Loucy (cell line): ENCODE results near the gene PLPPR4.

Experiments used
- H2AFZ ChIP-seq: fragments of 200-600 bp; sonication (generic); 2 replicates; pipeline ENCODE4 v1.6.0; 2016; ENCODE audit warnings: antibody characterized with exemption, mild to moderate bottlenecking, low read length, moderate library complexity
- H3F3A ChIP-seq: fragments of 200-600 bp; 2 replicates; pipeline ENCODE4 v1.6.0; 2016; ENCODE audit warnings: antibody characterized with exemption, low read depth, mild to moderate bottlenecking
- H3K27me3 ChIP-seq: fragments of 200-600 bp; sonication (generic); 2 replicates; pipeline ENCODE4 v1.6.1; 2014; ENCODE audit warnings: low read length, mild to moderate bottlenecking; ENCODE audit not compliant: insufficient read depth, poor library complexity, severe bottlenecking
- H3K36me3 ChIP-seq: fragments of 200-600 bp; sonication (generic); 2 replicates; pipeline ENCODE4 v1.6.1; 2016; ENCODE audit warnings: low read length; ENCODE audit not compliant: insufficient read depth
- H3K4me1 ChIP-seq: fragments of 200-600 bp; sonication (generic); 2 replicates; pipeline ENCODE4 v1.5.1; 2014; ENCODE audit warnings: low read length, mild to moderate bottlenecking; ENCODE audit not compliant: insufficient read depth, poor library complexity, severe bottlenecking
- H3K4me2 ChIP-seq: fragments of 200-600 bp; sonication (generic); 2 replicates; pipeline ENCODE4 v1.6.0; 2014; ENCODE audit warnings: antibody characterized with exemption, low read length, low read depth, mild to moderate bottlenecking; ENCODE audit not compliant: poor library complexity, severe bottlenecking
- H3K4me3 ChIP-seq: fragments of 200-600 bp; sonication (generic); 2 replicates; pipeline ENCODE4 v1.5.1; 2014; ENCODE audit warnings: low read length, mild to moderate bottlenecking, mixed read lengths; ENCODE audit not compliant: poor library complexity, severe bottlenecking
- H3K79me2 ChIP-seq: fragments of 200-600 bp; sonication (generic); 2 replicates; pipeline ENCODE4 v1.6.1; 2014; ENCODE audit warnings: low read length; ENCODE audit not compliant: insufficient read depth
- H3K9ac ChIP-seq: fragments of 200-600 bp; sonication (generic); 2 replicates; pipeline ENCODE4 v1.6.0; 2014; ENCODE audit warnings: mild to moderate bottlenecking, low read depth, low read length, moderate library complexity; ENCODE audit not compliant: poor library complexity, severe bottlenecking
- H3K9me2 ChIP-seq: fragments of 200-600 bp; sonication (generic); replicated peaks from 2 replicates; pipeline ENCODE4 v1.6.1; 2016; ENCODE audit warnings: low read depth, low read length, mixed read lengths
- H3K9me3 ChIP-seq: fragments of 200-600 bp; sonication (generic); 2 replicates; pipeline ENCODE4 v1.6.1; 2014; ENCODE audit warnings: mild to moderate bottlenecking, antibody characterized with exemption, low read length, low read depth; ENCODE audit not compliant: insufficient read depth
- H4K20me1 ChIP-seq: fragments of 200-600 bp; sonication (generic); 2 replicates; pipeline ENCODE4 v1.6.0; 2014; ENCODE audit warnings: antibody characterized with exemption, low read length, mild to moderate bottlenecking; ENCODE audit not compliant: insufficient read depth, poor library complexity, severe bottlenecking
- EZH2phosphoT487 ChIP-seq: fragments of 200-600 bp; IDR thresholded peaks from 2 replicates; pipeline ENCODE4 v1.6.1; 2018; ENCODE audit warnings: antibody characterized with exemption, mild to moderate bottlenecking, moderate library complexity, borderline replicate concordance
- TF ChIP-seq, protein P1 (sequence below): fragments of 200-600 bp; sonication (generic); conservative IDR thresholded peaks from 2 replicates; pipeline ENCODE4 v1.5.1; 2014; ENCODE audit warnings: mild to moderate bottlenecking, antibody characterized with exemption, low read length

Gene PLPPR4

DNA sequence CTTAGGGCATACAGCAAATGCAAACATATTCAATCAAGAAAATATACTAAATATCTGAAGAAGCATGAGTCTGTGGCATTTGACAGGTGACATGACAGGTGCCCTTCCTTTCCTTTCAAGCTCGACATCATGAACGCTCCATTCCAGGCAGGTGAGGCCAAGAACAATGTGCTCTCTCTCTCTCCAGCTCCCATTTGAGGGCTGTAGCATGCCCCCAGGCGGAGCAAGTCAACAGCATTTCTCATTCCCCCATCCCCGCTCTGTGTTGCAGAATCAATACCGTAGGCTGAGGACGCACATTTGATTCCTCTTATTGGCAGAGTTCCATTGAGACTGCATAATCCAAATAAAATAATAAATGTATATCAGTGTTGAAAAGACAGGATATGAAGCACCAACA, 24.6 kb upstream of the PLPPR4 start:
- no peak overlapping the region for H3K4me3 ChIP-seq
- H3K27me3 ChIP-seq: no peaks in the 10 kb centered on the region
- H3F3A ChIP-seq: no peaks in the 10 kb centered on the region

DNA sequence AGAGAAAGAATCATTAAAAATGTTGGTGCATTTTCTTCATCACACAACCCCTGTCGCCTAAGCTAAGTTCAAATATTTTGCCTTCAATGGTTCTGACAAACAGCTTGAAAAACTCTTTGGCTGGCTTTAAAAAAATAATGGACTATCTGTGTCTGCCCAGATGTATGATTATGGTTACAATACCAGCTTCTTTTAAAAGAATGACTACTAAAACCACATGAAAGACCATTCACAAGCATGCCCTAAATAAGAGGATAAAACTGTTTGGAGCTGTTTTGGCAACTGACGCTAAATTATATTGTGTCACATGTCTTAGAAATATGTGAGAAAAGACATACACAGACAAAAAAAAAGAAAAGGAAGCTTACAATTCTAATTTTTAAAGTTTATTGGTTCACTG, 23.7 kb upstream of the PLPPR4 start:
- Histone ChIP-seq H3F3A (no peaks in the 10 kb centered on the region), H3K27me3 (no peaks in the 10 kb centered on the region), H3K9ac (no peak overlapping the region), H3K79me2 (no peaks in the 10 kb centered on the region), H4K20me1 (no peaks in the 10 kb centered on the region), H3K4me3 (no peak overlapping the region), H3K9me3 (no peaks in the 10 kb centered on the region), H3K9me2 (no peaks in the 10 kb centered on the region), H3K4me2 (no peak overlapping the region), H3K36me3 (no peaks in the 10 kb centered on the region), H2AFZ (no peak overlapping the region), H3K4me1 (peaks cover 9% of the 10 kb centered on the region)
- TF ChIP-seq, protein P1, sequence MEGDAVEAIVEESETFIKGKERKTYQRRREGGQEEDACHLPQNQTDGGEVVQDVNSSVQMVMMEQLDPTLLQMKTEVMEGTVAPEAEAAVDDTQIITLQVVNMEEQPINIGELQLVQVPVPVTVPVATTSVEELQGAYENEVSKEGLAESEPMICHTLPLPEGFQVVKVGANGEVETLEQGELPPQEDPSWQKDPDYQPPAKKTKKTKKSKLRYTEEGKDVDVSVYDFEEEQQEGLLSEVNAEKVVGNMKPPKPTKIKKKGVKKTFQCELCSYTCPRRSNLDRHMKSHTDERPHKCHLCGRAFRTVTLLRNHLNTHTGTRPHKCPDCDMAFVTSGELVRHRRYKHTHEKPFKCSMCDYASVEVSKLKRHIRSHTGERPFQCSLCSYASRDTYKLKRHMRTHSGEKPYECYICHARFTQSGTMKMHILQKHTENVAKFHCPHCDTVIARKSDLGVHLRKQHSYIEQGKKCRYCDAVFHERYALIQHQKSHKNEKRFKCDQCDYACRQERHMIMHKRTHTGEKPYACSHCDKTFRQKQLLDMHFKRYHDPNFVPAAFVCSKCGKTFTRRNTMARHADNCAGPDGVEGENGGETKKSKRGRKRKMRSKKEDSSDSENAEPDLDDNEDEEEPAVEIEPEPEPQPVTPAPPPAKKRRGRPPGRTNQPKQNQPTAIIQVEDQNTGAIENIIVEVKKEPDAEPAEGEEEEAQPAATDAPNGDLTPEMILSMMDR: no peak
- TF ChIP-seq EZH2phosphoT487: no peak

More for the DNA sequence above, 24.6 kb upstream of the PLPPR4 start:
- Histone ChIP-seq H4K20me1 (no peaks in the 10 kb centered on the region), H3K9ac (no peak overlapping the region), H2AFZ (no peak overlapping the region), H3K79me2 (no peaks in the 10 kb centered on the region), H3K36me3 (no peaks in the 10 kb centered on the region), H3K4me2 (no peak overlapping the region), H3K9me2 (no peaks in the 10 kb centered on the region), H3K4me1 (peaks cover 9% of the 10 kb centered on the region), H3K9me3 (no peaks in the 10 kb centered on the region)
- no peak for TF ChIP-seq EZH2phosphoT487
- TF ChIP-seq, protein P1: no peak

- Histone ChIP-seq H3K9me2 (no peaks in the 10 kb centered on the region), H3K4me3 (no peak overlapping the region), H3K36me3 (no peaks in the 10 kb centered on the region), H3K79me2 (no peaks in the 10 kb centered on the region), H2AFZ (no peak overlapping the region), H4K20me1 (no peaks in the 10 kb centered on the region), H3K9me3 (peaks cover 3% of the 10 kb centered on the region; the same call in 1 of the 2 replicates), H3F3A (no peaks in the 10 kb centered on the region), H3K27me3 (no peaks in the 10 kb centered on the region), H3K9ac (no peak overlapping the region), H3K4me1 (peaks cover 3% of the 10 kb centered on the region), H3K4me2 (no peak overlapping the region)
- TF ChIP-seq EZH2phosphoT487: no peak
- TF ChIP-seq, protein P1: no peak
Observed at GRCh38 chr1:99246152-99246551, 18.1 kb upstream of the PLPPR4 start.
